Type B pancreatic cell (in vitro differentiated cells): ENCODE measurements around the gene LBH. TPM values are rescaled to one million over a fixed set of nuclear protein-coding genes. Genes with fewer than 3 reads are reported as not detected.
"Not testable (repeated sequence)": the region's sequence is repeated elsewhere in the genome, so short reads cannot be mapped to it uniquely, and the experiment has no call there.

Experiments used
- DNase-seq: peaks from one replicate; pipeline ENCODE4 v3.0.0; 2021; ENCODE audit warnings: mixed read lengths; ENCODE audit not compliant: unreplicated experiment; ENCODE audit errors: extremely low spot score
- H3K27ac Mint-ChIP-seq: 2 replicates; pipeline ENCODE4 v1.8.0; 2021; ENCODE audit warnings: mild to moderate bottlenecking, mixed read lengths
- H3K27me3 Mint-ChIP-seq: 2 replicates; pipeline ENCODE4 v1.8.0; 2021; ENCODE audit warnings: mixed read lengths
- H3K36me3 Mint-ChIP-seq: 2 replicates; pipeline ENCODE4 v1.8.0; 2021; ENCODE audit warnings: mixed read lengths
- H3K4me1 Mint-ChIP-seq: one replicate; pipeline ENCODE4 v1.8.0; 2021; ENCODE audit warnings: mixed read lengths; ENCODE audit not compliant: unreplicated experiment
- H3K4me3 Mint-ChIP-seq: 2 replicates; pipeline ENCODE4 v1.8.0; 2021; ENCODE audit warnings: mild to moderate bottlenecking, mixed read lengths
- H3K9me3 Mint-ChIP-seq: 2 replicates; pipeline ENCODE4 v1.8.0; 2021; ENCODE audit warnings: mixed read lengths
- total RNA-seq: library from RNA; stranded (reverse); gene quantifications from 2 replicates; pipeline ENCODE4 v1.2.1, GENCODE V29; 2021; ENCODE audit warnings: low replicate concordance
- TF ChIP-seq, protein P1 (sequence below): fragments of 200-600 bp; sonication (generic); conservative IDR thresholded peaks from 2 replicates; pipeline ENCODE4 v1.5.0; 2021; ENCODE audit warnings: antibody characterized with exemption, mild to moderate bottlenecking

Gene LBH
- total RNA-seq, 1 donor from 2014 or later: 78.5 TPM

- H3K9me3 Mint-ChIP-seq: no peaks in the 10 kb centered on the region
- TF ChIP-seq, protein P1, sequence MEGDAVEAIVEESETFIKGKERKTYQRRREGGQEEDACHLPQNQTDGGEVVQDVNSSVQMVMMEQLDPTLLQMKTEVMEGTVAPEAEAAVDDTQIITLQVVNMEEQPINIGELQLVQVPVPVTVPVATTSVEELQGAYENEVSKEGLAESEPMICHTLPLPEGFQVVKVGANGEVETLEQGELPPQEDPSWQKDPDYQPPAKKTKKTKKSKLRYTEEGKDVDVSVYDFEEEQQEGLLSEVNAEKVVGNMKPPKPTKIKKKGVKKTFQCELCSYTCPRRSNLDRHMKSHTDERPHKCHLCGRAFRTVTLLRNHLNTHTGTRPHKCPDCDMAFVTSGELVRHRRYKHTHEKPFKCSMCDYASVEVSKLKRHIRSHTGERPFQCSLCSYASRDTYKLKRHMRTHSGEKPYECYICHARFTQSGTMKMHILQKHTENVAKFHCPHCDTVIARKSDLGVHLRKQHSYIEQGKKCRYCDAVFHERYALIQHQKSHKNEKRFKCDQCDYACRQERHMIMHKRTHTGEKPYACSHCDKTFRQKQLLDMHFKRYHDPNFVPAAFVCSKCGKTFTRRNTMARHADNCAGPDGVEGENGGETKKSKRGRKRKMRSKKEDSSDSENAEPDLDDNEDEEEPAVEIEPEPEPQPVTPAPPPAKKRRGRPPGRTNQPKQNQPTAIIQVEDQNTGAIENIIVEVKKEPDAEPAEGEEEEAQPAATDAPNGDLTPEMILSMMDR: no peak
- no peaks in the 10 kb centered on the region for H3K36me3 Mint-ChIP-seq
- peaks cover 24% of the 10 kb centered on the region for H3K4me1 Mint-ChIP-seq
- no peak overlapping the region for H3K4me3 Mint-ChIP-seq
- H3K27ac Mint-ChIP-seq: no peak overlapping the region
- no peaks in the 10 kb centered on the region for H3K27me3 Mint-ChIP-seq
- DNase-seq: no peak
These were observed 35.4 kb downstream of the LBH start for GRCh38 chr2:30266705-30267104.

- no peaks in the 10 kb centered on the region for H3K36me3 Mint-ChIP-seq
- no peaks in the 10 kb centered on the region for H3K9me3 Mint-ChIP-seq
- no peak overlapping the region for H3K27ac Mint-ChIP-seq
- no peak for DNase-seq
- H3K27me3 Mint-ChIP-seq: no peaks in the 10 kb centered on the region
- peaks cover 24% of the 10 kb centered on the region for H3K4me1 Mint-ChIP-seq
- no peak overlapping the region for H3K4me3 Mint-ChIP-seq
- TF ChIP-seq, protein P1: no peak
These were observed 36.0 kb downstream of the LBH start for GRCh38 chr2:30267161-30267975.

DNA sequence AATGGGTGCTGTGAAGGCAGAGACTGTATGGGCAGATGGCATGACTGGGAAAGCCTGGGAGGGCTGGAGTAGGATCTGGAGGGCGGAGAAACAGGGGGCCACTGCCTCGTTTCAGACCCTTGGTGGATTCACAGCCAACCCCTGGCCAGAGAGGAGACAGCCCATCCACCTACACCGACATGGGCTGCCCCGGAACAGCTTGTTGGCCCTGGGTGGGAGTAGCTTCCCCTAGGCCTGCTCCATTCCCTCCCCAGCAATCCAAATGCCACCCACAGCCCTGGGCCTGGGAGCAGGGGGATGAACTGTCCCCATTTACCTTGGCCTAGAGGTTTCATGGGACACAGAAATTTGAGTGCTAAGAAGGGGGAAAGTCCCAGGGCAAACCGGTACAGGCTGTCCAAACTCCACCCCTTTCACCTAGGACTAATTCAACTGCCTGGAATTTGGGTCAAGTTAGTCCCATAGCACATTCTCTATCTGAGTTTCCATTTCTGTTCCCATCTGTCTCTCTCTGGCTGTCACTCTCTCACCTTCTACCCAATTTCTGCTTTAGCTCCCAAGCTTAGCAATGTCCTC, 37.0 kb downstream of the LBH start:
- no peak for DNase-seq
- H3K27me3 Mint-ChIP-seq: no peaks in the 10 kb centered on the region
- no peak overlapping the region for H3K27ac Mint-ChIP-seq
- TF ChIP-seq, protein P1: no peak
- H3K4me3 Mint-ChIP-seq: no peak overlapping the region
- H3K36me3 Mint-ChIP-seq: no peaks in the 10 kb centered on the region
- peaks cover 2% of the 10 kb centered on the region for H3K9me3 Mint-ChIP-seq
- peaks cover 26% of the 10 kb centered on the region for H3K4me1 Mint-ChIP-seq

GRCh38 chr2:30269114-30269770, 37.9 kb downstream of the LBH start:
- DNase-seq, H3K27me3 Mint-ChIP-seq, H3K36me3 Mint-ChIP-seq, H3K4me3 Mint-ChIP-seq, H3K9me3 Mint-ChIP-seq, H3K27ac Mint-ChIP-seq: not testable (repeated sequence)
- H3K4me1 Mint-ChIP-seq: peaks cover 30% of the 10 kb centered on the region

GRCh38 chr2:30269771-30270145, 38.4 kb downstream of the LBH start:
- Mint-ChIP-seq H3K27ac (no peak overlapping the region), H3K4me1 (peaks cover 34% of the 10 kb centered on the region), H3K4me3 (no peak overlapping the region), H3K9me3 (peaks cover 5% of the 10 kb centered on the region), H3K36me3 (no peaks in the 10 kb centered on the region), H3K27me3 (no peaks in the 10 kb centered on the region)
- no peak for DNase-seq
- TF ChIP-seq, protein P1: no peak

DNA sequence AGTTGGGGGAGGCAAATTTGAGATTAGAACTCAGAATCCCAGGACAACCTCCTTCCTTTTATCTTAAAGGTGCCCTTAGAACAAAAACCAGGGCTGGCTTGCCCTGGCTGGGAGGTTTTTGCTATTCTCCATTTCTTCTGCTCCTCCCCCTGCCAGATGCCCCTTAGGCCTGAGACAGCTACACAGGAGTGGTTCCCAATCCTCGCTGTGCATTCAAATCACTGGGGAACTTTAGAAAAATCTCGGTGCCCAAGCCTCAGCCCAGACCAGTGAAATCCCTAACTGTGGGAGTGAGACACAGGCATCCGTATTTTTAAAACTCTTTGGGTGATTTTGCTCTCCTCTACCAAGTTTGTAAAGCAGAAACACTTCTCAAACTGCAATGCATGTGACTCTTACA, 38.8 kb downstream of the LBH start:
- Mint-ChIP-seq H3K4me1 (peaks cover 38% of the 10 kb centered on the region), H3K27me3 (no peaks in the 10 kb centered on the region), H3K9me3 (peaks cover 5% of the 10 kb centered on the region), H3K36me3 (no peaks in the 10 kb centered on the region), H3K27ac (no peak overlapping the region), H3K4me3 (no peak overlapping the region)
- DNase-seq: no peak
- TF ChIP-seq, protein P1: no peak
